Measurements from ENCODE around the gene SHROOM4. TPM values are rescaled to one million over a fixed set of nuclear protein-coding genes. Genes with fewer than 3 reads are reported as not detected.

The SHROOM4 gene
- total and polyA plus RNA-seq, 9 of the 15 experiments (the other 6 are each of a cell fraction or from before 2014, with no cell fraction given) = not detected

DNA sequence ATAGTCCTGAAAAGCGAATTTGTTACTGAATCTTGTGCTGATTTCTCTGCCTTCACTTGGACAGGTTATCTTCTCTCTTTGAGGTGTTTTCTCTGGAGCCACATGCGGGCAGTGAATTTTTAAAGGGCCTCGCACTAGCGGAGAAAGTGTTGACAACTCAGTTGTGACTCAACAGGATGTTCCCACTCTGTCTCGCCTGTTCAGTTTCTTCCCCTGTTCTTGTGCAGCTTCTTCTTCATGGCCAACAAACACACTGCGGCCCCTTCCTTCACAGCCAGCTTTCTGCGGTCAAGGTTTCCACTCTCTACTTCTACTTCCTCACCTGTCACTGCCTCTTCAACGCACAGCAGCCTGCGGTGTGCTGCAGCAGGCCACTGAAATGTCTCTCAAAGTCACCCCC is 1.1 kb upstream of the SHROOM4 start (continued):
- TF ChIP-seq, protein P1, sequence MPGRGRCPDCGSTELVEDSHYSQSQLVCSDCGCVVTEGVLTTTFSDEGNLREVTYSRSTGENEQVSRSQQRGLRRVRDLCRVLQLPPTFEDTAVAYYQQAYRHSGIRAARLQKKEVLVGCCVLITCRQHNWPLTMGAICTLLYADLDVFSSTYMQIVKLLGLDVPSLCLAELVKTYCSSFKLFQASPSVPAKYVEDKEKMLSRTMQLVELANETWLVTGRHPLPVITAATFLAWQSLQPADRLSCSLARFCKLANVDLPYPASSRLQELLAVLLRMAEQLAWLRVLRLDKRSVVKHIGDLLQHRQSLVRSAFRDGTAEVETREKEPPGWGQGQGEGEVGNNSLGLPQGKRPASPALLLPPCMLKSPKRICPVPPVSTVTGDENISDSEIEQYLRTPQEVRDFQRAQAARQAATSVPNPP (IDR thresholded peaks at IDR 0.05; ENCODE audit: borderline replicate concordance, insufficient read depth, insufficient read length) = no peak
- TF ChIP-seq SNRNP70 (optimal IDR thresholded peaks at IDR 0.05; ENCODE audit: low read depth, low read length) (no peak), CEBPZ (IDR thresholded peaks at IDR 0.05; ENCODE audit: borderline replicate concordance, low read depth, low read length) (no peak), CLOCK (CRISPR knock-in tag; IDR thresholded peaks at IDR 0.05; ENCODE audit: borderline replicate concordance) (no peak), KHSRP (IDR thresholded peaks at IDR 0.05) (no peak), TAF9B (IDR thresholded peaks at IDR 0.05; ENCODE audit: partially characterized antibody) (no peak), ZBTB40 (IDR thresholded peaks at IDR 0.05) (no peak), ZBTB40 (CRISPR knock-in tag; IDR thresholded peaks at IDR 0.05) (no peak)

Data from K562 (cell line).